Astrocyte of the cerebellum (primary cell): ENCODE measurements around the gene SNAP25.

Experiments used
- DNase-seq: peaks from one replicate; pipeline ENCODE4 v3.0.0-alpha.2; 2011; ENCODE audit warnings: low read depth
- H3K4me3 ChIP-seq: 2 replicates; pipeline ENCODE4 v1.5.1; 2011; ENCODE audit warnings: mild to moderate bottlenecking, low read depth, low read length, moderate library complexity
- in situ Hi-C: cut with HindIII; loops from 2 replicates; pipeline ENCODE4 v1.10.0; 2017; ENCODE audit warnings: low sequenced_read_pairs
- TF ChIP-seq, protein P1 (sequence below): IDR thresholded peaks from 2 replicates; pipeline ENCODE4 v1.5.1; 2012; ENCODE audit warnings: low read length, low read depth, moderate library complexity, mild to moderate bottlenecking; ENCODE audit errors: missing control alignments

The SNAP25 gene

DNA sequence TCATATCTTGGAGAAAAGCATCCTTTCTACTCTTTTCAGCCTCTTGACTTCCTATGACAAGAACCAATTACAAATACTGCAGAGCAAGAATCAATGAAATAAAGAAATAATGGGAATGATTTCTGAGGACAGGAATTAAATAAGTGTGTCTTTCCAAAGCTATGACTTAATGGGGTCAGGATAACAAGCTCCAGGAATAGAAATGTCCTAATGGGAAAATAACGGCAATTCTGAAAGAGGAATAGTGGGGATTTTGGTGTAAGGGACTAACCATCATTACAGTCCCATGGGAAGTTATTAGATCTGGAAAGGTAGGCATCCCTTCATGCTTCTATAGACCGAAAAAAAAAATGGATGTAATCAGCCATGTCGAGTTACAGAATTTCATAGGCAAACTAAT, 28.2 kb upstream of the SNAP25 start:
- no peak overlapping the region for H3K4me3 ChIP-seq
- DNase-seq, result no peak
- in situ Hi-C loops, result no loop called here
- TF ChIP-seq, protein P1, sequence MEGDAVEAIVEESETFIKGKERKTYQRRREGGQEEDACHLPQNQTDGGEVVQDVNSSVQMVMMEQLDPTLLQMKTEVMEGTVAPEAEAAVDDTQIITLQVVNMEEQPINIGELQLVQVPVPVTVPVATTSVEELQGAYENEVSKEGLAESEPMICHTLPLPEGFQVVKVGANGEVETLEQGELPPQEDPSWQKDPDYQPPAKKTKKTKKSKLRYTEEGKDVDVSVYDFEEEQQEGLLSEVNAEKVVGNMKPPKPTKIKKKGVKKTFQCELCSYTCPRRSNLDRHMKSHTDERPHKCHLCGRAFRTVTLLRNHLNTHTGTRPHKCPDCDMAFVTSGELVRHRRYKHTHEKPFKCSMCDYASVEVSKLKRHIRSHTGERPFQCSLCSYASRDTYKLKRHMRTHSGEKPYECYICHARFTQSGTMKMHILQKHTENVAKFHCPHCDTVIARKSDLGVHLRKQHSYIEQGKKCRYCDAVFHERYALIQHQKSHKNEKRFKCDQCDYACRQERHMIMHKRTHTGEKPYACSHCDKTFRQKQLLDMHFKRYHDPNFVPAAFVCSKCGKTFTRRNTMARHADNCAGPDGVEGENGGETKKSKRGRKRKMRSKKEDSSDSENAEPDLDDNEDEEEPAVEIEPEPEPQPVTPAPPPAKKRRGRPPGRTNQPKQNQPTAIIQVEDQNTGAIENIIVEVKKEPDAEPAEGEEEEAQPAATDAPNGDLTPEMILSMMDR, result no peak

DNA sequence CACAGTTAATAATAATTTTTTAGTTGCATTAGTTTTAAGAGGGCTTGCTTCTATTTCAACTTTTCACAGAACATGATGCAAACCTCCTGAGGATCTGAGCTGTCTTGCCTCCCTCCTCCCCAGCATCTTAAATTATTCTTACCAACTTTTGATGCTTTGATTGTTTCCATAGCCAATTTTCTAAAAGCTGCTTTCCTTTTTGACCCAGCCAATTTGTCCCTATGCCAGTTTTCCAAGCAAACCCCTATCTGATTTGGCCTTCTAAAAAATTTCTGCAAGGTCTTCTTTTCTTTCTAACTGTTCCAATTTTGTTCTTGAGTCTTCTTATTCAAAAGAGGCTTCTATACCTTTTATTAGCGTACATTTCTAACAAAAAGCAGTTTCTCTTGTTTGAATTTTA, 26.5 kb upstream of the SNAP25 start:
- no peak for DNase-seq
- TF ChIP-seq, protein P1, result no peak
- H3K4me3 ChIP-seq, result no peak overlapping the region
- in situ Hi-C loops, result no loop called here

DNA sequence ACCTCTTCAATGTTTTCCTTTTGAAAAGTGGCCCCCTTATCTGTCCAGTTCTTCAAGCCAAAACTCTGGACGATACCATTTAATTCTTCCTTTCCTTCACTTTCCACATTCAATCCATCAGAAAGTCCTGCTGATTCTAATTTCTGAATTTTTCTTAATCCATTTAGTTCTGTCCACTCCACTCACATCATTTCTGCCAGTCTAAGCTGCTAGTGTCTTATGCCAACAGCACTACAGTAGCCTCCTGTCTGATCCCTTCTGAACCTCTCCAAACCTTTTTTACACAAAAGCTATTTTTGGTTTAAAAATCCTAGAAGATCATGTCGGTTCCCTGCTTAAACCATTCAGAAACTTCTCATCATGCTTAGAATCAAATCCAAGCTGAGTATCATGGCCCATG, 24.5 kb upstream of the SNAP25 start:
- TF ChIP-seq, protein P1, result no peak
- in situ Hi-C loops, result no loop called here
- no peak for DNase-seq
- H3K4me3 ChIP-seq, result no peak overlapping the region

DNA sequence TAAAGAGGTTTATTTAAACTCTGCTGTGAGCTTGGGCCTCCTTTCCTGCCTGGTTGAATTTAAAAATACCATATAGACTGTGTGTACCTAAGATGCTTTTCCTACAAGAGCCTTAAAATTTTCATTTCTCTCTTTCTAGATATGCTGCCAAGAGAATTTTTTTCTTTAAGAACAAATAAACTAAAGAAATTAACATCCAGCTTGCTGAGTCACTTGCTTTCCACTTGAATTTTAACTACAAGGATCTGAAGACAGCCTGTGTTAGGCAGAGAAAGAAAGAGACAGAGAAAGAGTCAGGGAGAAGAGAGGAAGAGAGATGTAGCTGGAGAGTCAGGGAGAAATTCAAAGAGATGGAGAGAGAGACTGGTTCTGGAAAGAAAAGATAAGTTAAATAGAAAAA, 18.3 kb upstream of the SNAP25 start:
- no peak for DNase-seq

DNA sequence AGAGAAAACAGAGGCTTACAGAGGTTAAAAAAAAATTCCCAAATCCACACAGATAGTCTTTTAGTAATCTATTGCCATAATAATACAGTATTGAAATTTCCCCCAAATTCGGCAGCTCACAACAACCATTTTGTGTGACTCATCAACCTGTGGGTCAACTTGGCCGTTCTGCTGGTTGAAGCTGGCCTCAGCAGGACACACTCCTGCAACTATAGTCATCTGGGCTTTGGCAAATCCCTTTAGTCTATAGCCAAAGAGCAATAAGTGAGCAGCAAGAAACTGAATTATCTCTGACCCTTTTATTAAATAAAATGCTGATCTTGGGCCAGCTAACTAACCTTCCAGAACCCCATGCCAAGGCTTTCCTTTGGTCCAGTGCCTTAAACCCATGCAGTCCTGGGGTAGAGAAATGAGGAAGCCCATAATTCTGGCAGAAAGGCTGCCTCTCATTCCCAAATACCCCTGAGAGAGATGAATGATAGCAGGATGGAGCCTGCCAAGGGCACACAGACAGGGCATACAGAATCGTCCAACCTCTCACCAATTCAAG, 17.2 kb upstream of the SNAP25 start:
- DNase-seq, result peak; percentile 68
- TF ChIP-seq, protein P1, result no peak
- no peak overlapping the region for H3K4me3 ChIP-seq
- in situ Hi-C loops, result no loop called here

More for the DNA sequence above, 18.3 kb upstream of the SNAP25 start:
- in situ Hi-C loops, result no loop called here
- H3K4me3 ChIP-seq, result no peak overlapping the region
- TF ChIP-seq, protein P1, result no peak

DNA sequence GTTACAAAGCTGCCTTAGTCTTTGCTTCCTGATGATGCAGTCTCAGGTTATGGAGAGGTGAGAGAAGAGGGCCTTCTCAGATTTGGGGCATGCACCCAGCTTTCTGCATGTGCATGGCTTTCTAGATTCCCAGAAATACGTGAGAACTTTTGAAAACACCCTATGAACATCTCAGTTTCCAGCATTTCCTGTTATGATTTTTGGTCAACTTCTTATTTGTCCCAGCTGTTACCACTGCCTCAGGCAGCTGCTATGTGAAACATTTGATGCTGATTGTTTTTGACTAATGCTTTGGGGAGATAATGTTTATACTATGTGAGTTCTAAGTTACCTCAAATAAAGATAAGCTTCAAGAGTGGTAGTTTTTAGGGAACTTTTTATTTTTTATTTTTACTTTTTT, 9.5 kb upstream of the SNAP25 start:
- H3K4me3 ChIP-seq, result no peak overlapping the region
- in situ Hi-C loops, result no loop called here
- TF ChIP-seq, protein P1, result no peak
- DNase-seq, result no peak
